Fibroblast of lung (primary cell): ENCODE results near the gene USPL1.

ENCODE experiments used
- EZH2 ChIP-seq: IDR thresholded peaks from 2 replicates; pipeline ENCODE4 v1.5.1; 2012; ENCODE audit warnings: low read length, control low read depth, mild to moderate bottlenecking; ENCODE audit errors: missing control alignments
- TF ChIP-seq, protein P1 (sequence below), 2 donors: IDR thresholded peaks in 1 of 2; conservative IDR thresholded peaks in 1 of 2; 1 replicate in 1 of 2; 2 replicates in 1 of 2; pipeline ENCODE4 v1.5.1; 2011 to 2012; ENCODE audit warnings: low read length in 2 of 2, control low read depth in 1 of 2, inconsistent platforms in 1 of 2, low read depth in 1 of 2, mild to moderate bottlenecking in 1 of 2

GRCh38 chr13:30633861-30634260 is 16.1 kb downstream of the USPL1 start:
- TF ChIP-seq, protein P1, sequence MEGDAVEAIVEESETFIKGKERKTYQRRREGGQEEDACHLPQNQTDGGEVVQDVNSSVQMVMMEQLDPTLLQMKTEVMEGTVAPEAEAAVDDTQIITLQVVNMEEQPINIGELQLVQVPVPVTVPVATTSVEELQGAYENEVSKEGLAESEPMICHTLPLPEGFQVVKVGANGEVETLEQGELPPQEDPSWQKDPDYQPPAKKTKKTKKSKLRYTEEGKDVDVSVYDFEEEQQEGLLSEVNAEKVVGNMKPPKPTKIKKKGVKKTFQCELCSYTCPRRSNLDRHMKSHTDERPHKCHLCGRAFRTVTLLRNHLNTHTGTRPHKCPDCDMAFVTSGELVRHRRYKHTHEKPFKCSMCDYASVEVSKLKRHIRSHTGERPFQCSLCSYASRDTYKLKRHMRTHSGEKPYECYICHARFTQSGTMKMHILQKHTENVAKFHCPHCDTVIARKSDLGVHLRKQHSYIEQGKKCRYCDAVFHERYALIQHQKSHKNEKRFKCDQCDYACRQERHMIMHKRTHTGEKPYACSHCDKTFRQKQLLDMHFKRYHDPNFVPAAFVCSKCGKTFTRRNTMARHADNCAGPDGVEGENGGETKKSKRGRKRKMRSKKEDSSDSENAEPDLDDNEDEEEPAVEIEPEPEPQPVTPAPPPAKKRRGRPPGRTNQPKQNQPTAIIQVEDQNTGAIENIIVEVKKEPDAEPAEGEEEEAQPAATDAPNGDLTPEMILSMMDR (conservative IDR thresholded peaks at IDR 0.05 in 1 of 2, IDR thresholded peaks at IDR 0.05 in 1 of 2; ENCODE audit: low read depth in 1 of 2, low read length in 2 of 2) = no peak
- no peak for TF ChIP-seq EZH2
